SIG-M5 treated with dmso at 0.1 percent for 504 hours (cell line): Measurements from ENCODE around the gene MAIP1.

Experiments
- DNase-seq: peaks from one replicate; lab custom pipeline; 2025; ENCODE audit not compliant: unreplicated experiment; lab: John Stamatoyannopoulos, UW

The MAIP1 gene

GRCh38 chr2:199988151-199988550, 32.8 kb downstream of the MAIP1 start:
- no peak for DNase-seq

DNA sequence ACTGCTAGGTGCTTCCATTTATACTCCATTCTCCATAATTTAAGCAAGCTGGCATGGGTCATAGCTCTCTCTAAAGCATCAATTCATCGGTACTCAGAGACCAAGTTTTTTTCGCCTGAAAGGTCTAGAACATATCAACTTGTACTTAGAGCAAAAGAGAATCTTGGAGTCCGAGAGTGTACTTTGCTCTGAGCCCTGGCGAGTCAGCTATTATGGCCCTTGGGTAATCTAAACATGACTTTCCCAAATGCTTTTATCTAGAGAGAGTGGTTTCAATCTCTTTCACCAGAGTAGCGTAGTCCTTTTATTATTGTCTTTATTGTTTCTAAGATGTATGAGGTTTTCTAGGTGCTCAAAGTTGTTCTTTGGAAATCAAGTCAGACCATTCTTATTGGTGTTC, 34.4 kb downstream of the MAIP1 start:
- no peak for DNase-seq

DNA sequence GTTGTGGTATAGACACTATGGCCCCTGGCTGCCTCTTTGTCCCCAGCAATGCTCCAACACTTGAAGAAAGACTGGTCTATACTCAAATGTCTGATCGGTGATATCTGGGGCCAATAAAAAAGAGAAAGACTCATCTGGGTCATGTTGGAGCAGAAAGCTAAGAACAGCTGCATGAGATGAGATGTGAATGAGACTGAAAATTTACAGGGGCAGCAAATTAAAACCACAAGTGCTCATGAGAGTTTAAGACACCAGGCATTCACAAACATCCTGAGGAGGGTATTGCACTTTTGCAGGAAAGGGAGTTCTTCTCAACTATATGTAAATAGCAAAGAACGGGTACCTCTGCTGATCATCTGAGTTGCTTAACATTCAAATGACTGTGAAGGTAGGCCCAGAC, 36.3 kb downstream of the MAIP1 start:
- no peak for DNase-seq

DNA sequence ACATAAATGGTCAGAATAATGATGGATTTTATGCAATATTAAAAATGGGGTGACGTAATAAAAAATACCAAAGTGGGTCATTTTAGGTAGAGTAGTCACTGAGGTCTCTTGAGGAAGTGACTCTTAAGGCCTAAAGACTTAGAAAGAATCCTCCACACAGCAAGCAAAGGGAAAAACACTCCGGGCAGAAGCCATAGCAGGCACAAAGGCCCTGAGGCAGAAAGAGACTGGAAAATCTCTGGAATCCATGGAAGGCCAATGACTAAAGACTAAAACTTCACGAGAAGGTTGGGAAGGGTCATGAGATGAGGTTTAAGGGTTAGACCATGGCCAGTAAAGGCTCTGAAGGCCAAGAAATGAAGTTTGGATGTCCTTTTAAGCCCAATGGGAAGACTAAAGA, 36.9 kb downstream of the MAIP1 start:
- no peak for DNase-seq

- no peak for DNase-seq
Observed at GRCh38 chr2:199994371-199994770, 39.0 kb downstream of the MAIP1 start.

DNA sequence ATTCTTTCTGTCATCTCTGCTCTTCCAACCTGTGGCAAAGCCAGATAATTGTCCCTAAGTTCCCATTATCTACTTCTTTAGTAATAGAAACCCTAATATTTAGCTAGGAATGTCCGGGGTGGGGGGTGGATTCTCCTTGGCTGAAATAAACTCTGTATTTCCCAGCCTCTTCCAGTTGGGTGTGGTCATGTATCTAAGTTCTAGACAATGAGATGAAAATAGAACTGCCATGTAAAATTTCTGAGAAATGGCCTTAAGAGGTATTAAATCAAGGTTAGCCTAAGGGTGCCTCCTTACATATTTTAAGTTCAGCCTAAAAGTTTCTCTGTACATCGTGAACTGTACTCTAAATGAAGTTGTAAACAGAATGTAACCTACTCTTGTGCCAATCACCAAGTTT, 39.5 kb downstream of the MAIP1 start:
- DNase-seq, result no peak

DNA sequence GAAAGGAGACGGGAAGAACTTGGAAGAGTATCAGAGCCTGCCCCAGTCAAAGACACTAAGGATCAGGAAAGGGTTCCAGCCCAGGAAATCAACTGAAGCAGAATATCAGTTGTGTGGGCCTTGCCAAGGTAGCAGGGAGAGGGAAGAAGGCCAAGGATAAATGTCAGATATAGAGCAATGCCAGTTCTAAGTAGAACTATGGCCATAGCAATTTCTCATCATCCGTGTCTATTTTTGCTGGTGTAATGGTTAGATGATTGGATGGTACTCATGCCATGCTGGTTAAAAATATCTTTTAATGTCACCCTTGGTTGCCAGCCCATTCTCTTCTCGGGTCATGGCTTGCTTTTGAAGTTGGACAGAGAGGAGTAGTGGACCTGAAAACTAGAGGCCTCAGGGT, 41.9 kb downstream of the MAIP1 start:
- DNase-seq, result no peak

GRCh38 chr2:199999166-199999565, 43.8 kb downstream of the MAIP1 start:
- DNase-seq, result no peak

GRCh38 chr2:200000444-200001163, 45.2 kb downstream of the MAIP1 start:
- DNase-seq, result no peak

GRCh38 chr2:200003444-200003843, 48.1 kb downstream of the MAIP1 start:
- no peak for DNase-seq

DNA sequence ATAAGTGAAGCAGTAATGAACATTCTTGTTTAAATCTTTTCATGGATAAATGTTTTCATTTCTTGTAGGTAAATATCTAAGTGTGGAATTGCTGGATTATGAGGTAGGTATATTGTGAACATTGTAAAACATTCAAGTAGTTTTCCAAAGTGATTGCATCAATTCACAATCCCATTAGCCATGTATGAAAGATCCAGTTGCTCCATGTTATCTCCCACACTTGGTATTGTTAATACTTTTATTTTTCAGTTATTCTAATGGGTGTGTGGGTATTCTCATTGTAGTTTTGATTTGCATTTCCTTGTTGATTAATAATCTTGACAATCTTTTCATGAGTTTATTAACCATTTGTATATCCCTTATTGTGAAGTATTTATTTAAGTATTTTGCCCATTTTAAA, 50.3 kb downstream of the MAIP1 start:
- DNase-seq, result no peak

- no peak for DNase-seq
Observed at GRCh38 chr2:200007306-200007705, 51.9 kb downstream of the MAIP1 start.

- no peak for DNase-seq
Observed at GRCh38 chr2:200012401-200012800, 57.0 kb downstream of the MAIP1 start.
